MG63 (cell line): ENCODE results near the gene JSRP1. TPM values are rescaled to one million over a fixed set of nuclear protein-coding genes. Genes with fewer than 3 reads are reported as not detected.
A peak's percentile ranks its signal among the peaks of the same experiment; 100 is the strongest.

Experiments
- DNase-seq: peaks from one replicate; pipeline ENCODE4 v3.0.0-alpha.2; 2020
- H3K27me3 ChIP-seq: fragments of 250-450 bp; sonication (Bioruptor Pico); 2 replicates; pipeline ENCODE4 v1.5.1; 2020; ENCODE audit warnings: mild to moderate bottlenecking, moderate library complexity
- H3K36me3 ChIP-seq: fragments of 250-450 bp; sonication (Bioruptor Pico); 2 replicates; pipeline ENCODE4 v1.5.1; 2020; ENCODE audit warnings: mild to moderate bottlenecking, moderate library complexity
- H3K4me3 ChIP-seq: fragments of 250-450 bp; sonication (Bioruptor Pico); 2 replicates; pipeline ENCODE4 v1.5.1; 2020; ENCODE audit warnings: mild to moderate bottlenecking, moderate library complexity
- H3K9me3 ChIP-seq: fragments of 250-450 bp; sonication (Bioruptor Pico); 2 replicates; pipeline ENCODE4 v1.5.1; 2020; ENCODE audit warnings: mild to moderate bottlenecking, moderate library complexity
- total RNA-seq: library from RNA; depleted of rRNA; stranded (reverse); fragments of >200 nt; shearing (Covaris generic); gene quantifications from 2 replicates; pipeline ENCODE4 v1.2.3, GENCODE V29; 2014; ENCODE audit warnings: low replicate concordance

The JSRP1 gene
- total RNA-seq, 1 experiment from 2014 or later = not detected

GRCh38 chr19:2242816-2243215 lies 13.4 kb downstream of the JSRP1 start:
- H3K27me3 ChIP-seq = no peaks in the 10 kb centered on the region
- H3K9me3 ChIP-seq = no peaks in the 10 kb centered on the region
- no peak for DNase-seq
- no peak overlapping the region for H3K4me3 ChIP-seq
- peaks cover 28% of the 10 kb centered on the region for H3K36me3 ChIP-seq

DNA sequence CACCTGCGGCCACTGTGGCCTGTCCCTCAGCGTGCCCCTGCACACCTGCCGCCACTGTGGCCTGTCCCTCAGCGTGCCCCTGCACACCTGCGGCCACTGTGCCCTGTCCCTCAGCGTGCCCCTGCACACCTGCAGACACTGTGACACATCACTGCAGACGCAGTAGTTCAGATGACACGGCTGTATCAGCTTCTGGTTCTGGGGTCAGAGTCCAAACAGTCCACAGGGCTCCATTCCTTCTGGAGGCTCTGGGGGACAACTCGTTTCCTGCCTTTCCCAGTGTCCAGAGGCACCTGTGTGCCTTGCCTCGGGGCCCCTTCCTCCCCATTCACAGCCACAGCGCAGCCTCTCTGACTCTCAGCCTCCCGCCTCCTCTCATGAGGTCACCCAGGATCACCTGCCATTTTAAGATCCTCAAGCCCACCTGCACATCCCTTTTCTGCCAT lies 14.1 kb downstream of the JSRP1 start:
- no peak for DNase-seq
- Histone ChIP-seq H3K9me3 (no peaks in the 10 kb centered on the region), H3K4me3 (no peak overlapping the region), H3K27me3 (no peaks in the 10 kb centered on the region), H3K36me3 (peaks cover 31% of the 10 kb centered on the region)

DNA sequence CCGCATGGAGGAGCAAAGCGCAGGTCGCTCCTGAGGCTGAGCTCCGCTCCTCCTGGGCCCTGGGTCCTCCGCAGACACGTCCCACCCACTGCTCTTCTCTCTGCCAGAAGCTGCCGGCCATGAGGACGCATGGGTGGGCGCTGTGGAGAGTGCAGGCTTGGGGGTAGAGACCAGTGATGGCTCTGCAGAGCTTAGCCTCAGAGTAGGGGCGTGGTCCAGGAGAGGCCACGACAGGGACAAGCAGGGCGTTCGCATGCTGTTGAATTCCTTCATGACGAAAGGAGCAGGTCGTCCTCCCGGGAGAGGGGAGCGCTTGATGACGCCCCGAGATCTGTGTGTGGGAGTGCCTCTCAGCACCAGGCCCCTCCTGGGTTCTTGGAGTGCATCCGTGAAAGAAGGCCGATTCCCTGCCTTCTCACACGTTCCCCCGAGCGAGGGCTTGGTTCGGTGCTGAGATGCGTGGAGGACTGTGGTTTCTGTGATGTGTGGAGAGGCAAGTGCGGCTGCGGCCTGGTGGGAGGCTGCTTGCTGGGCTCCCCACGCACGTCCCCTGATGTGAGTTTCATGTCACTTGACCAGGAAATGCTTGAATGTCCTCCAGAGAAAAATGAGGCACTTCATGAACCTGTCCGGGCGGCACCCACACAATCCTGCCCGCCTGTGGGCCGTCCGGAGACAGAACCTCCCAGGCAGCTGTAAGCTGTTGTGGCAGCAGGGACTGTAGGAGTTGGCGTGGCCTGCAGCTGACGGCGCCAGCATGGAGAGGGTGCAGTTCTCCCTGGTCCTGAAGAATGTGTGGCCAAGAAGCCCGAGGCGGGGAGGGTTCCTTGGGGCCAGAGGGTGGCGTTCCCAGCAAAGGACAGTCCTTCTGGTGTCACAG lies 15.1 kb downstream of the JSRP1 start:
- DNase-seq = no peak

DNA sequence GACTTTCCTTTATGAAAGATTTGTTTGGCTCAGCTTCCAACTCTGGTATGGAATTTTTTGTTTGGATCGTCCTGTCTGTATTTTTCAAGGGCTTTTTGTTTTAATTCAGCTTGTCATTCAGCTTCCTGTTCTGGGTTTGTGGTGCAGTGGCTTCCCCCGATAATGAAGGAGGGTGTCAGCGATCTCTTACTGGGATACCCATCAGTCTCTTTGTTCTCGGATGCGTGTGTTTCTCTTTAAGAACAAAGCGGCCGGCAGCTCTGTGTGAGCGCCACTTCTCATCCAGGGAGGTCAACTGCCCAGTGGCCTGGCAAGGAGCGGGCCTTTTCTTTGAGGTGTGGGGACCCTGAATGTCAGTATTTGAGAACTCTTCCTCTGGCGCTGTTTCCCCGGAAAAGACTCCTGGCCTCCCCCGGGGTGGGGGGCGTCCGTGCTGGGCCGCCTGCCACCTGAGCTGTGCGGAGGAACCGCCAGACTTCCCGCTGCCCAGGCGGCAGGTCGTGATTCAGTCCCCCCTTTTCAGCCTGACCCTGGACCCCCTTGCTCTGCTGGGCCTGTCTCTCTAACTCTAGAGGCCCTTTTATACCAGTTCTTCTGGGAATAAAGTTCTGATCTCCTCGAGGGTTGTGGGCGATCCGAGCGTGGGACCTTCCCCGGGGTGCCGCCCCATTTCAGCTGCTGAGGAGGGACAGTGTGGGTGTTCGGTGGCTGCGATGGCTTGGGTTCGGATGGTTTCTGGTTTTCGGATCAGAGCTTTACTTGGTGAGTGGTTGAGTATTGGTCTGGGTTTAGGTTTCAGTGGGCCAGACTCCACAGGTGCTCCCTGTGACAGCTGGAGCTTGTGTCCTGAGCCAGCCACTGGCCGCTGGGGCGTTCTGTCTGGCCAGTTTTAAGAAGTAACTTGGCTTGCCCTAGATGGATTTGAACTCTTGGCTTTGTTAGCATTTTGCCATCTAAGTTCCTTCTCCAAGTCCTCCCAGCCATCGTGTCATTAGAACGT lies 16.1 kb downstream of the JSRP1 start:
- H3K36me3 ChIP-seq = peaks cover 26% of the 10 kb centered on the region
- no peak for DNase-seq

More for the DNA sequence above, 15.1 kb downstream of the JSRP1 start:
- no peaks in the 10 kb centered on the region for H3K9me3 ChIP-seq
- no peaks in the 10 kb centered on the region for H3K27me3 ChIP-seq
- H3K36me3 ChIP-seq = peaks cover 26% of the 10 kb centered on the region
- H3K4me3 ChIP-seq = no peak overlapping the region

DNA sequence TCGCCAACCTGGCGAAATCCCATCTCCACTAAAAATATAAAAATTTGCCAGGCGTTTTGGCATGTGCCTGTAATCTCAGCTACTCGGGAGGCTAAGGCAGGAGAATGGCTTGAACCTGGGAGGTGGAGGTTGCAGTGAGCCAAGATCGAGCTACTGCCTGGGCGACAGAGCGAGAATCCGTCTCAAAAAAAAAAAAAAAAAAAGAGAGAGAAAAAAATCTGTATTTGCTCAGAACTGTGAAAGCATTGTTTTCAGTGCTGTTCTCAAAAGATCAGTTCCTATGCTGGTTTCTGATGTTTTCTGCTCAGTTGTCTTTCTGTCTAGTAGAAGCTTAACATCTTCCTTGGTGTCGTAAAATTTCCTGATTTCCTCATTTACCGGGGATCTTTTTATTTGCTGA lies 17.0 kb downstream of the JSRP1 start:
- DNase-seq = no peak
- Histone ChIP-seq H3K9me3 (no peaks in the 10 kb centered on the region), H3K27me3 (no peaks in the 10 kb centered on the region), H3K36me3 (peaks cover 22% of the 10 kb centered on the region), H3K4me3 (peak overlapping the region; percentile 66)

More for the DNA sequence above, 16.1 kb downstream of the JSRP1 start:
- no peaks in the 10 kb centered on the region for H3K9me3 ChIP-seq
- peak overlapping the region; percentile 66 for H3K4me3 ChIP-seq
- no peaks in the 10 kb centered on the region for H3K27me3 ChIP-seq

- H3K9me3 ChIP-seq = no peaks in the 10 kb centered on the region
- peaks cover 20% of the 10 kb centered on the region for H3K36me3 ChIP-seq
- DNase-seq = no peak
These were observed 18.4 kb downstream of the JSRP1 start for GRCh38 chr19:2237869-2238153.

DNA sequence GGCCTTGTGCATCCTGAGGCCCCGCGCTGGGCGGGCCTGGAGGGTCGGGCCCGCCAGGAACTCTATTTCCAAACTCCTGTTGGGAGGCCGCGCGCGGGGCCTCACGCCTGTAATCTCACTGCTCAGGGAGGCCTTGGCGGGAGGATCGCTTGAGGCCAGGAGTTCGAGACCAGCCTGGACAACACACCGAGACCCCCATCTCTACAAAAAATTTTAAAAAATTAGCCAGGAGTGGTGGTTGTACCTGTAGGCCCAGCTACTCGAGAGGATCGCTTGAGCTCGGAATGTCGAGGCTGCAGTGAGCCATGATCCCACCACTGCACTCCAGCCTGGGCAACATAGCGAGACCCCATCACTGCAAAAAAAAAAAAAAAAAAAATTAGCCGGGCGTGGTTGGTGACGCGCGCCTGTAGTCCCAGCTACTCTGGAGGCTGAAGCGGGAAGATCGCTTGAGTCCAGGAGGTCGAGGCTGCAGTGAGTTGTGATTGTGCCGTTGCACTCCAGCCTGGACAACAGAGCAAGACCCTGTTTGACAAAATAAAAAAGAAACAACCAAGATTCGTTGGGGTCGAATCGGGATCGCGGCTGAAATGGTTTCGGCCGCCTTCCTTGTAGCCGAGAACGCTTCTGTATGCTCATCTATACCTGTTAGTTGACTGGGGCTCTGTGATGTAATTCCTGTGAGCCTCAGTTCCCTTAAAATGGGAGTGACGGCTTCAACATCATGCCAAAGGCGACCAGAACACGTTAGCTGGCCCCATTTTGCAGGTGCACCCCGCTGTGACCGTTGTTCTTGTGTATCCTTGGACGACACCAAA lies 19.0 kb downstream of the JSRP1 start:
- Histone ChIP-seq H3K9me3 (no peaks in the 10 kb centered on the region), H3K4me3 (peak overlapping the region; percentile 66), H3K27me3 (no peaks in the 10 kb centered on the region), H3K36me3 (peaks cover 20% of the 10 kb centered on the region)
- DNase-seq = no peak

More at GRCh38 chr19:2237869-2238153, 18.4 kb downstream of the JSRP1 start:
- H3K4me3 ChIP-seq = peak overlapping the region; percentile 66
- no peaks in the 10 kb centered on the region for H3K27me3 ChIP-seq

DNA sequence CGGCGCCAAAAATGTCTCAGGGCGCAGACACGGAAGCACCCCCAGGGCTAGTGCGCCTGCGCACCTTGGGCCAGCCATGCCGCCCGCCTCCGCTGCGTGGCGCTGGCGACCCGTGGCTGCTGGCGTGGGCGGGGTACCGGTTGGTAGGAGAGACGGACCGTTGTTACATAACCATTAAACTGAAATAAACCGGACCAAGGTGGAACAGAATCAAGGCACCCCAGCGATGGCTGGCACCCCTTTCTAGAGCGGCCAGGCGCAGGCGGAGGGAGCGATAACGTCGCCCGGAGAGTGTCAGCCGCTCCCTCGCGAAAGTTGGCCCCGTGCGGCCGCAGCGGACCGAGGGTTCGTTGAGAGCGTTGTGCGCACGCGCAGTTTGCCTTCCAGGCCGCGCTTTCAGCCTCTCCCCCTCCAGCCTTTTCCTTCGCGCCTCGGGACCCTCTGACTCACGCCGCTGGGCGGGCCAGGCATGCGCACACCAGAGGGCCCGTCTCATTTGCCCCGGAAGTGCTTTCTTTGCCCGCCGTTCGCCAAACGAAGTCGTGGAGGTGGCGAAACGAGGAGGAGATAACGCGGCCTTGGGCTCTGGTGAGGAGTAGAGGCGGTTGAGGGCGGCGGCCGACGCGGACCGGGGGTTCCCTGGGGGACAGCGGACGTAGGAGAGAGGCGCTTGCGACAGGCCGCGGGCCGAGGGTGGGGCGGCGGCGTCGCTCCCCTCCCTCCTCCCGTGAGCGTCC lies 19.7 kb downstream of the JSRP1 start, which contains the start of the genes PLEKHJ1 and SF3A2:
PLEKHJ1 (minus strand) TSS at position 16 of the 737 bp plus-strand sequence. CDS start 81 bp downstream, outside the sequence.
SF3A2 (plus strand) TSS at position 511 of the 737 bp plus-strand sequence. CDS start 6,595 bp downstream, outside the sequence.
- DNase-seq = peak; percentile 94
- no peaks in the 10 kb centered on the region for H3K27me3 ChIP-seq
- no peaks in the 10 kb centered on the region for H3K9me3 ChIP-seq
- H3K36me3 ChIP-seq = peaks cover 25% of the 10 kb centered on the region
- peak within 1 kb of the TSS; percentile 66 for H3K4me3 ChIP-seq

- no peaks in the 10 kb centered on the region for H3K9me3 ChIP-seq
- peaks cover 24% of the 10 kb centered on the region for H3K36me3 ChIP-seq
- H3K4me3 ChIP-seq = peak overlapping the region; percentile 66
- DNase-seq = no peak
- no peaks in the 10 kb centered on the region for H3K27me3 ChIP-seq
These were observed 20.2 kb downstream of the JSRP1 start for GRCh38 chr19:2236064-2236313.

- H3K27me3 ChIP-seq = no peaks in the 10 kb centered on the region
- peak overlapping the region; percentile 66 for H3K4me3 ChIP-seq
- peaks cover 19% of the 10 kb centered on the region for H3K36me3 ChIP-seq
- no peaks in the 10 kb centered on the region for H3K9me3 ChIP-seq
- DNase-seq = no peak
These were observed 20.7 kb downstream of the JSRP1 start for GRCh38 chr19:2235381-2236063.

DNA sequence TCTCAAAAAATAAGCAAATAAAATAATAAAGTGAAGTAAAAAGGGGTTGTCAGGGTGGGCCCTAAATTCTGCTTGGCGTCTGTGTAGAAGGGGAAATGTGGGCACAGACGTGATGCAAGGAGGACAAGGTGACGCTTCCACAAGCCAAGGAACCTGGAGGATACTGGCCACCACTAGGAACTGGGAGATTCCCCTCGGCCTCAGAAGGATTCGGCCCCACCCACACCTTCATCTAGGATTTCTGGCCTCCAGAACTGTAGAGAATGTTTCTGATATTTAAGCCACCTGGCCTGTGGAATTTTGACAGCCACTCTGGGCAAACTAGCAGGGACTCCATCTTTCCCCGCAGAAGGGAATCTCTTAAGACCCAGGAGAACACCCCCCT lies 21.2 kb downstream of the JSRP1 start:
- Histone ChIP-seq H3K4me3 (peak overlapping the region; percentile 66), H3K36me3 (peaks cover 19% of the 10 kb centered on the region), H3K27me3 (no peaks in the 10 kb centered on the region), H3K9me3 (no peaks in the 10 kb centered on the region)
- no peak for DNase-seq

DNA sequence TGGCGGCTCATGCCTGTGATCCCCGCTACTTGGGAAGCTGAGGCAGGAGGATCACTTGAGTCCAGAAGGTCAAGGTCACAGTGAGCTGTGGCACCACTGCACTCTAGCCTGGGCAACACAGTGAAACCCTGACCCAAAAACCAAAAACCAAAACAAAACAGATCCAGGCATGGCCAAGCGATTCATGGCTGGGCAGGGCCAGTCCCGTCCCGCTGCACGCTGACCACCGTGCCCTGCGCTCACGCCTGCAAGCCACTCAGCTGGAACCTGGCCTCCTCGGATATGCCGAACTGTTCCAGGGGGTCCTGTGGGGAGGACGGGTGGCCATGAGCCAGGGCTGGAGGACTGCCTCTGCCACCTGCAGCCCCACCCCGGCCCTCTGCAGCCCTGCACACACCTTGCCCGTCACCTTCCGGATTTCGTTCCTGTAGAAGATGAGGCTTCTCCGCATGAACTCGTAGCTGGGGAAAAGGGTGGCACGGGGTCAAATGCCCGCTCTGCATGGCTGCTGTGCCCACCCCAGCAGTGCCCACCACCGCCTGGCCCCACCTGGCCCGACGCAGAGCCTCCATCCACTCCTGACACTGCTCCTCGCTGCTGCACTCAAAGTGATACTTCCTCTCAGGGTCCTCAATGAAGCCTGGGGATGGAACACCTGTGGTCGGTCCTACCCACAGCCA lies 22.5 kb downstream of the JSRP1 start:
- peaks cover 19% of the 10 kb centered on the region for H3K36me3 ChIP-seq
- H3K9me3 ChIP-seq = no peaks in the 10 kb centered on the region
- no peaks in the 10 kb centered on the region for H3K27me3 ChIP-seq
- no peak overlapping the region for H3K4me3 ChIP-seq
- no peak for DNase-seq

- Histone ChIP-seq H3K9me3 (no peaks in the 10 kb centered on the region), H3K36me3 (peaks cover 10% of the 10 kb centered on the region)
These were observed 23.7 kb downstream of the JSRP1 start for GRCh38 chr19:2232286-2233151.

GRCh38 chr19:2231621-2232221 lies 24.5 kb downstream of the JSRP1 start:
- H3K27me3 ChIP-seq = no peaks in the 10 kb centered on the region
- H3K4me3 ChIP-seq = no peak overlapping the region

More at GRCh38 chr19:2232286-2233151, 23.7 kb downstream of the JSRP1 start:
- DNase-seq = no peak
- H3K4me3 ChIP-seq = no peak overlapping the region
- no peaks in the 10 kb centered on the region for H3K27me3 ChIP-seq

More at GRCh38 chr19:2231621-2232221, 24.5 kb downstream of the JSRP1 start:
- Histone ChIP-seq H3K9me3 (no peaks in the 10 kb centered on the region), H3K36me3 (peaks cover 10% of the 10 kb centered on the region)
- peak; percentile 26 for DNase-seq
